Common myeloid progenitor, CD34-positive (primary cell): Measurements from ENCODE around the gene EPB41L2.

Source experiments
- CTCF ChIA-PET: fragments of 350-600 bp; sonication (Branson Sonifier 250); formaldehyde crosslinking; loops from one replicate; lab custom pipeline; 2021; ENCODE audit warnings: antibody characterized with exemption; lab: Charles Lee
- POLR2A ChIA-PET: fragments of 350-600 bp; sonication (Branson Sonifier 250); formaldehyde crosslinking; loops from one replicate; lab custom pipeline; 2021; ENCODE audit warnings: antibody characterized with exemption; lab: Charles Lee
- DNase-seq, 3 donors: peaks; one replicate each; pipeline versions ENCODE4 v3.0.0 to v3.0.0-alpha.2; 2013
- H3K27ac ChIP-seq, 2 experiments: 1 replicate in 1 of 2; 2 replicates in 1 of 2; pipeline ENCODE4 v1.7.0; 2013; ENCODE audit warnings: inconsistent platforms in 2 of 2, low read length in 2 of 2, mild to moderate bottlenecking in 2 of 2, low read depth in 1 of 2, moderate library complexity in 1 of 2; ENCODE audit not compliant: severe bottlenecking in 2 of 2, insufficient read depth in 1 of 2, poor library complexity in 1 of 2
- H3K27me3 ChIP-seq, 5 experiments: replicated peaks in 2 of 5; 1 replicate in 3 of 5; 2 replicates in 2 of 5; pipeline versions ENCODE4 v1.6.1 to v1.7.0; 2013; ENCODE audit warnings: low read length in 4 of 5, mild to moderate bottlenecking in 2 of 5, moderate library complexity in 2 of 5, inconsistent platforms in 1 of 5; ENCODE audit not compliant: insufficient read depth in 5 of 5, control insufficient read depth in 4 of 5
- H3K36me3 ChIP-seq, 4 experiments: 1 replicate in 2 of 4; 2 replicates in 2 of 4; pipeline versions ENCODE4 v1.6.1 to v1.7.0; 2013; ENCODE audit warnings: low read length in 3 of 4, control low read depth in 1 of 4, mild to moderate bottlenecking in 1 of 4; ENCODE audit not compliant: control insufficient read depth in 4 of 4, insufficient read depth in 4 of 4
- H3K4me1 ChIP-seq, 4 experiments: 1 replicate in 3 of 4; 2 replicates in 1 of 4; pipeline versions ENCODE4 v1.6.1 to v1.7.1; 2013; ENCODE audit warnings: low read length in 3 of 4, mild to moderate bottlenecking in 3 of 4, control low read depth in 1 of 4, inconsistent platforms in 1 of 4, moderate library complexity in 1 of 4; ENCODE audit not compliant: control insufficient read depth in 4 of 4, insufficient read depth in 4 of 4; ENCODE audit errors: control extremely low read depth in 1 of 4
- H3K4me3 ChIP-seq, 7 experiments: 1 replicate in 4 of 7; 2 replicates in 3 of 7; pipeline versions ENCODE4 v1.5.1 to v1.7.0; 2013; ENCODE audit warnings: mild to moderate bottlenecking in 7 of 7, low read length in 6 of 7, moderate library complexity in 6 of 7, inconsistent platforms in 2 of 7, low read depth in 2 of 7, control low read depth in 1 of 7; ENCODE audit not compliant: insufficient read depth in 4 of 7, control insufficient read depth in 1 of 7; ENCODE audit errors: extremely low read depth in 1 of 7
- H3K9me3 ChIP-seq, 5 experiments: 1 replicate in 4 of 5; 2 replicates in 1 of 5; pipeline versions ENCODE4 v1.6.1 to v1.7.1; 2013; ENCODE audit warnings: low read length in 4 of 5, mild to moderate bottlenecking in 2 of 5, inconsistent platforms in 1 of 5, low read depth in 1 of 5, moderate library complexity in 1 of 5; ENCODE audit not compliant: control insufficient read depth in 4 of 5, insufficient read depth in 2 of 5; ENCODE audit errors: control extremely low read depth in 1 of 5
- WGBS: methylation state at CpG from one replicate; pipeline ENCODE4 v1.1.5; 2013; ENCODE audit not compliant: insufficient coverage; 5-methylcytosine and 5-hydroxymethylcytosine counted together

EPB41L2 gene

DNA sequence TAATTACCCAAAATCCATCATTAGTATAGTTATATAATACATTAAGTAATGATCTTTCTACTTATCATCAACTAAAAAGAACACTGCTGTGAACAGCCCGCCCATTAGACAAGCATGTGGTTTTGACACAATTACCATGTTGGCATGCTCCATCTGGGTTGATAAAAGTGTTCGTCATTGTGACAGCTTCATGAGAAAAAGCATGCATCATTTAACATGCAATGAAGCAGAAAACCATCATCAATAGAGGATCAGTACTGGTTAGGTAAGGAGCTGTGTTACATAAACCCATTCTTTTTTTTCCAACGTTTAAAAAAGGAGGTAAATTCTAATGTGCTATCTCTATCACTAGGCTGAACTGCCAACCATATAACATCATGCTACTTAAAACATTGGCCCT is 101.9 kb downstream of the EPB41L2 start:
- H3K4me3 ChIP-seq, result no peak overlapping the region
- DNase-seq, result no peak
- H3K9me3 ChIP-seq, result no peaks in the 10 kb centered on the region
- no peaks in the 10 kb centered on the region for H3K4me1 ChIP-seq
- H3K27me3 ChIP-seq, result no peaks in the 10 kb centered on the region
- no peak overlapping the region for H3K27ac ChIP-seq
- WGBS, result 82% methylated on average over 2 of the region's 3 CpGs
- H3K36me3 ChIP-seq, result peaks cover 0 to 2% (median 0%) of the 10 kb centered on the region in 4 experiments
- ChIA-PET POLR2A (no interaction called here), CTCF (no interaction called here)

DNA sequence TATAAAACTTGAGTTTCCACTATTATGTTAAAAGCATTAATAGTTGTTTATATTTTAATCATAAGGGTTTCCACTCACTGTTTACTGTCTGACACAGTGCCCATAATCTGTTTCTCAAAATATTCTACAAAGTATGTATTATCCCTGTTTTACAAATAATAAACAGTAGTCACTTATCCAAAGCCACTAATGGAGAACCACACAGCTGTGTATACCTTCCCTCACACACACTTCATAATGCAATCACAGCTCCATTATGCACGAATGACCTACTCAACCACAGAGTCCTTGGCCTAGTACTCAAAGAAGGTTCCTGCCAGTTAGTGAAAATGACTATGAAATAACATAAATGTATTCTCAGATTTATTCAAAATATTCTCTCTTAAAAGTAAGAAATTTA is 103.1 kb downstream of the EPB41L2 start:
- no peak for DNase-seq
- CTCF ChIA-PET, result interaction anchor here (1.1 kb wide), 1 partner anchor 73 kb away, joined by 3 read pairs; no protein-coding TSS in a partner anchor
- H3K27ac ChIP-seq, result no peak overlapping the region

DNA sequence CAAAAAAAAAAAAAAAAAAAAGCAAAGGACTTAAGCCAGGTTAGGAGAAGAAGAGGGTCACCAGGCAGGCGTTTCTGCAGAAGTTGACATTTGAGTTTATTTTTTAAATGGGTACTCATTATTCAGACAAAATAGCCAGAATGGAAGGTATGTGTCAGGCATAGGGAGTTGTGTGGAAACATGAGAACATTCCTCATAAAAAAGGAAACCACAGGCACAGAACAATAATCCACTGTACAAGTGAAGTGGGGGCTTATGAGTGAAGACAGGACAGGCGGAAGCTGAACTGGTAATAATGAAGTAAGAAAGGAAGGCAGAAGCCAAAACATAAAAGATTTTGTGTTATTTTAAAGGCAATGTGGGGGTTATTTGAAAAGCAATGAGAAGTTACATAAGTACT is 104.6 kb downstream of the EPB41L2 start:
- Histone ChIP-seq H3K27ac (no peak overlapping the region), H3K4me1 (no peaks in the 10 kb centered on the region), H3K36me3 (peaks cover 0 to 6% (median 4%) of the 10 kb centered on the region in 4 experiments), H3K4me3 (no peak overlapping the region), H3K27me3 (no peaks in the 10 kb centered on the region), H3K9me3 (no peaks in the 10 kb centered on the region)
- WGBS, result 93% methylated on average over 1 of the region's 2 CpGs
- DNase-seq, result no peak
- CTCF ChIA-PET, result no interaction called here
- POLR2A ChIA-PET, result no interaction called here

More for the DNA sequence above, 103.1 kb downstream of the EPB41L2 start:
- H3K27me3 ChIP-seq, result no peaks in the 10 kb centered on the region
- no peaks in the 10 kb centered on the region for H3K4me1 ChIP-seq
- POLR2A ChIA-PET, result no interaction called here
- WGBS, result no CpG with 5 or more reads among the region's 1 CpG
- H3K9me3 ChIP-seq, result no peaks in the 10 kb centered on the region
- H3K36me3 ChIP-seq, result peaks cover 0 to 4% (median under 1%) of the 10 kb centered on the region in 4 experiments
- no peak overlapping the region for H3K4me3 ChIP-seq

DNA sequence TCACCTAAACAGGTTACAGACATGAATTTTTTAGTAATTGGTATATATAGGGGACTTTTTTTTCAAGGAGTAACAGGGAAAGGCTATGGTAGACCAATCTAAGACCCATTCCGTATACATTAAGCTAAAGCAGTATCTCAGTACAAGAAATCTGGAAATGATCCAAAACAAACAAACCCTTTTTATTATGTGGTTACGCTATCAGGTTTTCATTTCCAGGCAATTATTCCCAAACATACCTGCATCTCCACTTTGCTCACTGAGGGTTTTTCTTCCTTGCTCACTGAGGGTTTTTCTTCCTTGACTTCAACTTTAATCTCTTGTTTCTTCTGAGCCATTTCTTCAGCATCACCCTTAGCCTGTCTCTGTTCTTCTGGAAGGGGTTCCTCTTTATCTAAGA is 107.3 kb downstream of the EPB41L2 start:
- Histone ChIP-seq H3K27ac (no peak overlapping the region), H3K4me3 (no peak overlapping the region), H3K4me1 (no peaks in the 10 kb centered on the region), H3K36me3 (peaks cover 0 to 9% (median 4%) of the 10 kb centered on the region in 4 experiments), H3K9me3 (peaks cover 0 to 3% (median 0%) of the 10 kb centered on the region in 5 experiments), H3K27me3 (no peaks in the 10 kb centered on the region)
- 92% methylated on average over 2 of the region's 2 CpGs for WGBS
- CTCF ChIA-PET, result no interaction called here
- POLR2A ChIA-PET, result no interaction called here
- no peak for DNase-seq

DNA sequence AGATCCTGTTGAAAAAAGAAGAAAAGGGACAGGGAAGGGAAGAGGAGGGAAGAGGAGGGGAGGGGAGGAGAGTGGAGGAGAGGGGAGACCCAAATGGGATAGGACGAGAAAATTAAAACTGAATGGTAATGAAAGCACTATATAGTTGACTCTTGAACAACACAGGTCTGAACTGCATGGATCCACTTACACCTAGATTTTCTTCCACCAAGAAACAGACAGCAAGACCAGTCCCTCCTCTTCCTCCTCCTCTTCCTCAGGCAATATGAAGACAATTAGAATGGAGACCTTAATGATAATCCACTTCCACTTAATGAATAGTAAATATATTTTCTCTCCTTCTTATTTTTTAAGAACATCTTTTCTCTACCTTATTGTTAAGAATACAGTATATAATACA is 113.5 kb downstream of the EPB41L2 start:
- no peak for DNase-seq
- WGBS, result no CpG with 5 or more reads among the region's 1 CpG
- H3K27me3 ChIP-seq, result no peaks in the 10 kb centered on the region
- peaks cover 0 to 3% (median 0%) of the 10 kb centered on the region in 5 experiments for H3K9me3 ChIP-seq
- no peaks in the 10 kb centered on the region for H3K4me1 ChIP-seq
- H3K36me3 ChIP-seq, result peaks cover 0 to 4% (median 1%) of the 10 kb centered on the region in 4 experiments
- ChIA-PET CTCF (no interaction called here), POLR2A (no interaction called here)
- H3K27ac ChIP-seq, result no peak overlapping the region
- H3K4me3 ChIP-seq, result no peak overlapping the region

DNA sequence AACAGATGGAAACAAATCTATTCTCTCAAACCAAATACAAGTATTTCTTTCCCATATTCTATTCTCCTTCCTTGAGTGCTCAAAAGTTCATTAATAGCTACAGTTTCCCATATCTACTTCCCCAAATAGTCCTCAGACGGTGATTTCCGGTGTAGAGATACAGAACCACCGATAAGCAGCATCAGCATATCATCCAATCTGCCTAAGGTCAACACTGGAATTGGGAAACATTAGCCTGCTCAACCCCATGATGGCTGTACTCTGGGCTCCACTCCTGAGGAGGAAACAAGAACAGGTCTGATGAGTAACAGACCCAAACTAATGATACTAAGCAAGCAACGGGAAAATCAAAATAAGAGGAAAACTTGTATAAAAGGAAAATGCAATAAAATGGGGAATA is 115.6 kb downstream of the EPB41L2 start:
- no peak overlapping the region for H3K27ac ChIP-seq
- CTCF ChIA-PET, result interaction anchor here (0.8 to 1.1 kb wide), 2 partner anchors 15 to 16 kb away, joined by 3 read pairs; no protein-coding TSS in a partner anchor
- no peak overlapping the region for H3K4me3 ChIP-seq
- H3K4me1 ChIP-seq, result no peaks in the 10 kb centered on the region
- H3K36me3 ChIP-seq, result no peaks in the 10 kb centered on the region
- DNase-seq, result no peak
- no peaks in the 10 kb centered on the region for H3K27me3 ChIP-seq
- WGBS, result 50% methylated on average over 3 of the region's 4 CpGs
- POLR2A ChIA-PET, result no interaction called here
- peaks cover 0 to 2% (median 0%) of the 10 kb centered on the region in 5 experiments for H3K9me3 ChIP-seq

DNA sequence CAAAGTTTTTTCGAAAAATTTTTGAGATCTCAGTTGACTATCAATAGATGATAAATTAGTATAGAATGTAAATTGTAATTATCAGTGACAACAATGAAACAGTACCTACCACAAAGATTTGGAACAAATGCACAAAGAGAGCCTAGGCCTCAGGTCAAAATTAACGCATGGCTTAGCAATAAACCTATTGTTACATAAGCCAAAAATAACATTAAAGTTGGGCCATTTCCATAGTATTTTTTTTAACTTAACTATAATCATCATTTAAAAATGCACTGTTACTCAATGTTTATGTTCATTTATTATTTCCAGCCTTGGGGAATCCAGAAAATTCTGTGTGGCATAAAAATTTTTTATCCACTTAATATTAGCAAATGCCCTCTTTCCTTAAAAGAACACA is 117.0 kb downstream of the EPB41L2 start:
- no peaks in the 10 kb centered on the region for H3K27me3 ChIP-seq
- H3K4me1 ChIP-seq, result no peaks in the 10 kb centered on the region
- no peak overlapping the region for H3K4me3 ChIP-seq
- DNase-seq, result no peak
- no CpG with 5 or more reads among the region's 2 CpGs for WGBS
- H3K9me3 ChIP-seq, result no peaks in the 10 kb centered on the region
- H3K36me3 ChIP-seq, result no peaks in the 10 kb centered on the region
- no peak overlapping the region for H3K27ac ChIP-seq
- ChIA-PET CTCF (no interaction called here), POLR2A (no interaction called here)
